ENCODE measurements around the gene TEPSIN. TPM values are rescaled to one million over a fixed set of nuclear protein-coding genes. Genes with fewer than 3 reads are reported as not detected.

Gene TEPSIN
- total and polyA plus RNA-seq, 11 donors, result 6.8 to 16.0 (median 10.4) TPM

DNA sequence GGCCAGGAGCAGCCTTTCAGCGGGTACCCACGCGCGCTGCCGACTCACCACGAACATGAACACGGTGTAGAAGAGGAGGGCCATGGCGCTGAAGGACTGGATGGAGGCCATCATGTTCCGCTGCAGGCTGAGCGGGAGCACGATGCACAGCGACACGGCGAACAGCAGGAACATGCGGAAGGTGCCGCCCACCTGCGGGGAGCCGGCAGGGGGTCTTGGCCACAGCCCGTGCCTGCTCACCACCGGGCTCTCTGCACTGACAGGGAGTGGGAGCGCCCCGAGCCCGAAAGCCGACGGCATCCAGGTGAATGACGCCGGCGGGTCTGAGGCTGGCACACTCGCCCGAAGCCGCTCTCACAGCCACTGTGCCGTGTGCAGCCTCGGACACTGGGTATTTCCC, 43.3 kb upstream of the TEPSIN start:
- Histone ChIP-seq H3K4me1 (peaks cover 4 to 42% (median 31%) of the 10 kb centered on the region in 12 donors), H3K4me3 (no peak overlapping the region), H3K27ac (no peak overlapping the region), H3K9me3 (no peaks in the 10 kb centered on the region), H3K27me3 (no peaks in the 10 kb centered on the region), H3K36me3 (peaks cover 0 to 69% (median 28%) of the 10 kb centered on the region in 9 donors)
- no peak for ATAC-seq
- TF ChIP-seq, protein P1, sequence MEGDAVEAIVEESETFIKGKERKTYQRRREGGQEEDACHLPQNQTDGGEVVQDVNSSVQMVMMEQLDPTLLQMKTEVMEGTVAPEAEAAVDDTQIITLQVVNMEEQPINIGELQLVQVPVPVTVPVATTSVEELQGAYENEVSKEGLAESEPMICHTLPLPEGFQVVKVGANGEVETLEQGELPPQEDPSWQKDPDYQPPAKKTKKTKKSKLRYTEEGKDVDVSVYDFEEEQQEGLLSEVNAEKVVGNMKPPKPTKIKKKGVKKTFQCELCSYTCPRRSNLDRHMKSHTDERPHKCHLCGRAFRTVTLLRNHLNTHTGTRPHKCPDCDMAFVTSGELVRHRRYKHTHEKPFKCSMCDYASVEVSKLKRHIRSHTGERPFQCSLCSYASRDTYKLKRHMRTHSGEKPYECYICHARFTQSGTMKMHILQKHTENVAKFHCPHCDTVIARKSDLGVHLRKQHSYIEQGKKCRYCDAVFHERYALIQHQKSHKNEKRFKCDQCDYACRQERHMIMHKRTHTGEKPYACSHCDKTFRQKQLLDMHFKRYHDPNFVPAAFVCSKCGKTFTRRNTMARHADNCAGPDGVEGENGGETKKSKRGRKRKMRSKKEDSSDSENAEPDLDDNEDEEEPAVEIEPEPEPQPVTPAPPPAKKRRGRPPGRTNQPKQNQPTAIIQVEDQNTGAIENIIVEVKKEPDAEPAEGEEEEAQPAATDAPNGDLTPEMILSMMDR (IDR thresholded peaks at IDR 0.05), result no peak
- no peak for TF ChIP-seq POLR2A (IDR thresholded peaks at IDR 0.05)
- peak in 2 of 5 donors; percentile 21 to 67 for DNase-seq
- intact Hi-C loops (cut with DNase I), result no loop called here
- WGBS, 4 donors, result 93 to 97% (median 96%) methylated on average over 32 to 33 of the region's 33 CpGs

DNA sequence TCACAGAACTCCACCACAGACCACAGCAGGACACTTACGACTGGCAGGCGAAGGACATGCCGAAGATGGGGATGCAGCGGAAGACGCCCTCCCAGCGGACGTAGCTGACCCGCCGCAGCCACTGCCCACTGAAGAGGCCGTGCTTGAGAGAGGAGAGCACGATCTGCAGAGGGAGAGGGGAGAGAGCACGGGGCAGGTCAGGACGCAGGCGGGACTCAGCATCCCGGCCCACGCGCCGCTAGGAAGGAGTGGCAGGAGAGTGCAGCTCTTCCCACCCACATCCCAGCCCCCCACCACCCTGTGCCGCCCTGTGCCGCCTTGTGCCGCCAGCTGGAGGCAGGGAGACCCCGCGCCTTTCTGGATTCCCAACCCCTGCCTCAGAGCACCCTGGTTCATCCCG, 41.7 kb upstream of the TEPSIN start:
- no peak overlapping the region for H3K4me3 ChIP-seq
- TF ChIP-seq POLR2A (IDR thresholded peaks at IDR 0.05), result no peak
- TF ChIP-seq, protein P1 (IDR thresholded peaks at IDR 0.05), result no peak

DNA sequence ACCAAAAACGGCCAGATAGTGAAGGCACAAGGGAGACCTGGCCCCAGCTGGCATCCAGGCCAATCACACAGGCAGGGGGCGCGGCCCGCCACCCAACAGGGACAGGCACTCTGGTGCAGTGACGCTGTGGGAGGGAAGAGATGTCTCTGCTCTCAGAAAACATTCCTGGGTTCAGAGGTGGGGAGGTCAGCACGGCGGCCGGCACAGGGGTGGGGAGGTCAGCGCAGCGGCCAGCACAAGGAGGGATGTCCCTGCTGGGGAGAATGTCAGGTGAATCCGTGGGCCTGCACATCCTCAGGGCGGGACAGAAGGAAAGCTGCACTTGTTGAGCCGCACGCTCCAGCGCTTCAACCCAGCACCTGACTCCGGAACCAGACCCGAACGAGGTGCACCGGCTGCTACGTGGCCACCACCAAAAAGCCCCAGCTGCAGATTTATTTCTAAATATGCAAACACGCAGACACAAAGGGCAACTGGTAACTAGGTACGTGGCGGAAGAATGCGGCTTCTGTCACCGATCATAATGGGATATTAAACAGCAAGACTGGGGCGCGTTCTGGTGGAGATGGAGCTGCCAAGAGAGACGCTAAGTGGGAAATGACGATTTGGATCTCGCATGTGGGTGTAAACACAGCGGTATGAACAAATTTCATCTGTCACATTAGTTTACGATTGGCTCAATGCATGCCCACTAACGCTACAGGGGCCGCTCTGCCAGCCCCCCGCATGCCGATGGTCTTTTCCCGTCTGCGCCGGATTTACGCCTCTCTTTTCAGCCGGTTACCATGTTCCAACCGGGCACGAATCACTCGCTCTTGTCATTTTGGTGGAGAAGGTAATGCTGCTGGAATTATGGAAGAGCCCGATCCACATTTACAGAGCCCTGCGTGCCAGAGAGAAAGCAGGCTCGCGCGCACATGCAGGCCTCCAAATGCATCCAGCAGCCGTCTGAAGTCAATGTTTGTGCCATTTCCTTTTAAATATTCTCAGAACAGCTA, 40.7 kb upstream of the TEPSIN start:
- Histone ChIP-seq H3K27ac (no peak overlapping the region), H3K36me3 (peaks cover 0 to 90% (median 49%) of the 10 kb centered on the region in 9 donors), H3K4me3 (no peak overlapping the region), H3K4me1 (peaks cover 0 to 21% (median 9%) of the 10 kb centered on the region in 12 donors), H3K27me3 (no peaks in the 10 kb centered on the region), H3K9me3 (no peaks in the 10 kb centered on the region)
- ATAC-seq (no peak), DNase-seq (peak in 2 of 5 donors; percentile 13 to 47)
- TF ChIP-seq POLR2A (IDR thresholded peaks at IDR 0.05), result no peak
- TF ChIP-seq, protein P1 (IDR thresholded peaks at IDR 0.05), result no peak
- intact Hi-C loops (cut with DNase I), result no loop called here
- WGBS, 4 donors, result 95 to 96% (median 96%) methylated on average over 49 to 50 of the region's 50 CpGs

More for the DNA sequence above, 41.7 kb upstream of the TEPSIN start:
- Histone ChIP-seq H3K4me1 (peaks cover 0 to 29% (median 16%) of the 10 kb centered on the region in 12 donors), H3K27me3 (no peaks in the 10 kb centered on the region), H3K36me3 (peaks cover 0 to 83% (median 42%) of the 10 kb centered on the region in 9 donors), H3K9me3 (no peaks in the 10 kb centered on the region), H3K27ac (no peak overlapping the region)
- ATAC-seq (no peak), DNase-seq (peak in 2 of 5 donors; percentile 21 to 52)
- intact Hi-C loops (cut with DNase I), result no loop called here
- 95 to 97% (median 97%) methylated on average over 18 to 24 of the region's 24 CpGs for WGBS, 4 donors

DNA sequence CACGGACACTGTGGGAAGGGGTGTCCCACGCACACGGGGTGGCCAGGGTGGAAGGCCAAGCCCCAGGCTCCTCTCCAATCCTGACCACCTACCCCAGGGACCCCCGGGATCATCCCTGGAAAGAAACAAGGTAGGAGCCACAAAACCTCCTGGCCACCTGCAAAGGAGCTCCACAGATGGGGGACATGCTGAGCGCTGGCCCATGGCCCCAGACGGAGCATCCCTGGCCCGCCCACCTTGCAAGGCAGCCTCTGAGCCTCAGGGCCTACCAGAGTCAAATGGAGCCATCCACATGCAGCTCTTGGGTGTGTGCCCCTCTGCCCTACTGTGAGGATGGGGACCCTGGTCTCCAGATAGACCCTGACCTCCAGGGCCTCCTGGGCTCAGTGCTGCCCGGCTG, 40.0 kb upstream of the TEPSIN start:
- no peak for TF ChIP-seq POLR2A (IDR thresholded peaks at IDR 0.05)
- TF ChIP-seq, protein P1 (IDR thresholded peaks at IDR 0.05), result no peak
- peaks cover 0 to 18% (median 7%) of the 10 kb centered on the region in 12 donors for H3K4me1 ChIP-seq
- H3K27ac ChIP-seq, result peak overlapping the region in 3 of 12 donors; percentile 58 to 72 (median 65)
- H3K9me3 ChIP-seq, result no peaks in the 10 kb centered on the region
- intact Hi-C loops (cut with DNase I), result no loop called here
- no peak for DNase-seq
- H3K4me3 ChIP-seq, result no peak overlapping the region
- no peak for ATAC-seq
- 96 to 100% (median 99%) methylated on average over 4 to 8 of the region's 8 CpGs for WGBS, 4 donors
- H3K27me3 ChIP-seq, result no peaks in the 10 kb centered on the region
- peaks cover 0 to 96% (median 56%) of the 10 kb centered on the region in 9 donors for H3K36me3 ChIP-seq

Data from heart left ventricle (tissue), 16 donors.